PC-9 (cell line): ENCODE results near the gene ZYG11A.

ENCODE experiments used
- EZH2 ChIP-seq: fragments of 200-600 bp; sonication (generic); IDR thresholded peaks from 2 replicates; pipeline ENCODE4 v1.8.0; 2017; ENCODE audit warnings: antibody characterized with exemption, low read depth
- TF ChIP-seq, protein P1 (sequence below): fragments of 200-600 bp; sonication (generic); conservative IDR thresholded peaks from 2 replicates; pipeline ENCODE4 v1.6.1; 2017; ENCODE audit warnings: mixed run types, antibody characterized with exemption, mild to moderate bottlenecking, moderate library complexity

DNA sequence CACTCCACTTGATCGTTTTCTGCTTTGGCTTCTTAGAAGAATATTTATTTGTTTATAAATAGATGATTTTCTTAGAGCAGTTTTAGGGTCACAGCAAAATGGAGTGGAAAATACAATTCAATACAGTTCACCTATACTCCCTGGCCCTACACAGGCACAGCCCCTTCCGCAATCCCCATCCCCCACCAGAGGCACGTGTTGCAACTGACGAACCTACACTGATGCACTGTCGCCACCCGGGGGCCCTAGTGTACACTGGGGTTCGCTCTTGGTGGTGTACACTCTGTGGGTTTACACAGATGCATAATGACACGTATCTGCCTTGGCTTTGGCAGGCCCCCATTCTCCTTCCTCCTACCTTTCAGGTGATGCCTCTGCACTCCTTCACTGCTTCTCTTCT, 71.0 kb downstream of the ZYG11A start:
- TF ChIP-seq, protein P1, sequence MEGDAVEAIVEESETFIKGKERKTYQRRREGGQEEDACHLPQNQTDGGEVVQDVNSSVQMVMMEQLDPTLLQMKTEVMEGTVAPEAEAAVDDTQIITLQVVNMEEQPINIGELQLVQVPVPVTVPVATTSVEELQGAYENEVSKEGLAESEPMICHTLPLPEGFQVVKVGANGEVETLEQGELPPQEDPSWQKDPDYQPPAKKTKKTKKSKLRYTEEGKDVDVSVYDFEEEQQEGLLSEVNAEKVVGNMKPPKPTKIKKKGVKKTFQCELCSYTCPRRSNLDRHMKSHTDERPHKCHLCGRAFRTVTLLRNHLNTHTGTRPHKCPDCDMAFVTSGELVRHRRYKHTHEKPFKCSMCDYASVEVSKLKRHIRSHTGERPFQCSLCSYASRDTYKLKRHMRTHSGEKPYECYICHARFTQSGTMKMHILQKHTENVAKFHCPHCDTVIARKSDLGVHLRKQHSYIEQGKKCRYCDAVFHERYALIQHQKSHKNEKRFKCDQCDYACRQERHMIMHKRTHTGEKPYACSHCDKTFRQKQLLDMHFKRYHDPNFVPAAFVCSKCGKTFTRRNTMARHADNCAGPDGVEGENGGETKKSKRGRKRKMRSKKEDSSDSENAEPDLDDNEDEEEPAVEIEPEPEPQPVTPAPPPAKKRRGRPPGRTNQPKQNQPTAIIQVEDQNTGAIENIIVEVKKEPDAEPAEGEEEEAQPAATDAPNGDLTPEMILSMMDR: no peak
- TF ChIP-seq EZH2: no peak
